GM19452 (cell line): ENCODE measurements around the gene MACF1.
"Not testable (repeated sequence)": the region's sequence is repeated elsewhere in the genome, so short reads cannot be mapped to it uniquely, and the experiment has no call there.

ENCODE experiments used
- ATAC-seq: cut with Tn5 transposase; IDR thresholded peaks from one replicate; pipeline ENCODE4 v1.9.1; 2021; ENCODE audit not compliant: unreplicated experiment

Gene MACF1

DNA sequence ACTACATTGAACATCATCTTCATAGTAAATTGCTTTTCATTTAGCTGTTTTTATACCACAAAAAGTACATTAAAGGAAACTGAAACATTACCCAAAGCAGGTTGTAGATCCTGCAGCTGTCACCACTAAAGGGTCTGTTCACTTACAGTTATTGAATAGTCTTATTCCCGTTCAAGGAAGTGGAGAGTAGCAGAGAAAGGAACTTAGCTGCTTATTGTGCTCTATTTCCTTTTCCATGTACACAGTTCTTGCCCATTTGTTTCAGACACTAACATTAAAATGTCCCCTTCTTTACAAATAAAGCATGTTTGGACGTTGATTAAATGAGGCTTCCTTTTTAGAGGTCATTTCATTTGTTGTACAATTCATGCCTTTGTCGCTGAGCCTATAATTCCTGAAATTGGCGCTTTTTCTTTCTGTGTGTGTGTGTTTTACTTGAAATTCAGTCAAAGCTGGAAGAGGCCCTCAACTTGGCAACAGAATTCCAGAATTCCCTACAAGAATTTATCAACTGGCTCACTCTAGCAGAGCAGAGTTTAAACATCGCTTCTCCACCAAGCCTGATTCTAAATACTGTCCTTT lies 242.6 kb downstream of the MACF1 start:
- ATAC-seq: no peak

DNA sequence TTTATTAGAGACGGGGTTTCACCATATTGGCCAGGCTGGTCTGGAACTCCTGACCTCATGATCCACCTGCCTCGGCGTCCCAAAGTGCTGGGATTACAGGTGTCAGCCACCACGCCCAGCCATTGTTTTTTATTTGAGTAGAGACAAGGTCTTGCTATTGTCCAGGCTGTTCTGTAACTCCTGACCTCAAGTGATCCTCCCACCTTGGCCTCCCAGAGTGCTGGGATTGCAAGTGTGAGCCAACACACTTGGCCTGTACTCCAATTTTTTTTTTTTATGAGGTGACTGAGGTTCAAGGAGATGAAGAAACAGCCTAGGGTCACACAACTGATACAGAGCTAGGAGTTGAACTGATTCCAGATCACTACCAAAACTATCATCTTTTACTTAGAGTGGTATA lies 245.5 kb downstream of the MACF1 start:
- not testable (repeated sequence) for ATAC-seq

DNA sequence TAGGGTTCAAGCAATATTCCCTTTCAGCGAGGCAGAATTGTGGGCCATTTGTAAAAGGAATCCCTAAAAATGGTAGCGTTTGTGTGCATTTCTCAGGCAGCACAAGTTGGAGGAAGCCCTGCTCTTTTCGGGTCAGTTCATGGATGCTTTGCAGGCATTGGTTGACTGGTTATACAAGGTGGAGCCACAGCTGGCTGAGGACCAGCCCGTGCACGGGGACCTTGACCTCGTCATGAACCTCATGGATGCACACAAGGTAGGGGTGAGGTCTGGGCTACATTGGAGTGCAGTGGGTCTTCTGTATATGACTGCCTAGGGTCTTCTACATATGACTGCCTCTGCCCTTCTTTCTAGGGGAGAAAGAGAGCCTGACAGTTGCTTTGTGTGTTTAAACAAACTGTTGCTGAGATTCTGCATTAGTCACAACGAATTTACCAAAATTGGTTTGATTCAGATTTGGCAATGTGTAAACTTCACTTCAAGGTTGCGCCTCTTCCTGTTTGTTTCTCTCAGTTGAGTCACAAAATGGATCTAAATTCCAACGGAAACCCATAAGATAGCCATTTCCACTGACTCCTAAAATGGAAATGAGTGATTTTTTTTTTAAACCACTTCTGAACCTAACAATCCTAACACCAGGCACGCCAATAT lies 246.6 kb downstream of the MACF1 start:
- no peak for ATAC-seq

DNA sequence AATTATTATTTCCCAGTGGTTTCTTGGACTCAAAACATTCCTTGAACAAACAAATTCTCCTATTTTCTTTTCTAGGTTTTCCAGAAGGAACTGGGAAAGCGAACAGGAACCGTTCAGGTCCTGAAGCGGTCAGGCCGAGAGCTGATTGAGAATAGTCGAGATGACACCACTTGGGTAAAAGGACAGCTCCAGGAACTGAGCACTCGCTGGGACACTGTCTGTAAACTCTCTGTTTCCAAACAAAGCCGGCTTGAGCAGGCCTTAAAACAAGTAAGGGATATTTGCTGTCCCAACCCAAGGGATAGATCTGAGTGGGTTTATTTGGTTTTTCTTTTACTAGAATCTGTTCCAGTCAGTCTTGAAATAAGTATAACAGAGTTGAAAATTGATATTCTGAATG lies 247.6 kb downstream of the MACF1 start:
- ATAC-seq: no peak

DNA sequence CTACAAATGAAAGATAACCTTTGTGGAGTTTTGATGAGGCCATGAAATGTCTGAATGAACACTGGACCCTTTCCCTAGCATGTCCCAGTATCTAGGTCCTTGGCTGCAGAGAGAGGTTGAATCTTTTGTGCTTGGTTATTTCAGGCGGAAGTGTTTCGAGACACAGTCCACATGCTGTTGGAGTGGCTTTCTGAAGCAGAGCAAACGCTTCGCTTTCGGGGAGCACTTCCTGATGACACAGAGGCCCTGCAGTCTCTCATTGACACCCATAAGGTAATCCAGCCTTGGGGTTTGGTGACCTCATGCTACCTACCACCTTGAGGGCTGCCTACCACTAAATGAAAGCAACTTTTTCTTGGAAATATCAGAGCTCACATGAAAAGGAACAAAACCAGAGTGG lies 248.0 kb downstream of the MACF1 start:
- ATAC-seq: no peak

DNA sequence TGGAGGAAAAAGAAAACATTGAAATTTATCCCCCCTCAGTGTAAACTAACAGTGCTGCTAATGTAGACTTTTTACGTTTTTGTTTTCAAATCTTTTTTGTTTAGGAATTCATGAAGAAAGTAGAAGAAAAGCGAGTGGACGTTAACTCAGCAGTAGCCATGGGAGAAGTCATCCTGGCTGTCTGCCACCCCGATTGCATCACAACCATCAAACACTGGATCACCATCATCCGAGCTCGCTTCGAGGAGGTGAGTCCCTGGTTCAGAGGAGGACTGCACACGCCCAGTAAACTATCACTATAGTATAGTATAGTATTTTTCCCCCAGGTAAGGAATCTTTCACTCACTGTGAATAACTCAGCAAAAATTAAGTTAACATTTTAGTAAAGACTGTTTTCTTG lies 249.1 kb downstream of the MACF1 start:
- ATAC-seq: no peak

DNA sequence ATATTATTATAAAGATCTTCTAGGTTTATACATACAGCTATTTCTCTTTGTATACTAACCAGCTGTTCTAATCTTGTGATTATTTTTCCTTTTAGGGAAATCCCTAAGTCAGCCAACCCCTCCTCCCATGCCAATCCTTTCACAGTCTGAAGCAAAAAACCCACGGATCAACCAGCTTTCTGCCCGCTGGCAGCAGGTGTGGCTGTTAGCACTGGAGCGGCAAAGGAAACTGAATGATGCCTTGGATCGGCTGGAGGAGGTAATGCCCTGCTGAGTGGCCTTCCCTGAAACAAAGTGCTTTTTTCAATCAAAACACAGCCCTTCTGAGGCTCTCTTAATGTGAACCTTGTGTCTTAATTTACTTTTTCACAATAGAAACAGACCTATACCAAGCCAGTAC lies 254.5 kb downstream of the MACF1 start:
- ATAC-seq: no peak

DNA sequence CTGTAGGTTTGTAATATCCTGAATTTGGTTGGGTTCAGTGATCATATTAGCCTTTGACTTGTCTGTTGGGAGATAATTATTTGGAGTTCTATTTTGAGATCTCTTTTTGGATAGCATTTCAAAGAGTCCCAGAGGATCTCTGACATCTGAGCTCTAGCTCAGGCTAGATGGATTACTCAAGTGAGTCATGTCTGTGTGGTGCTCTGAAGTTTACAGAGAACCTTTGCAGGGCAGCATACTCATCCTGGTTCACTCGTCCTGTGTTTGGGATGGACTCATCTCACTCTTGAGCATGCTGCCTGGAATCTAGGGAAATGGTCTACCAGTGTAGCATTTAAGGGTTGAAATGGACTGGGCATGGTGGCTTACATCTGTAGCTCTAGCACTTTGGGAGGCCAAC lies 257.6 kb downstream of the MACF1 start:
- no peak for ATAC-seq

DNA sequence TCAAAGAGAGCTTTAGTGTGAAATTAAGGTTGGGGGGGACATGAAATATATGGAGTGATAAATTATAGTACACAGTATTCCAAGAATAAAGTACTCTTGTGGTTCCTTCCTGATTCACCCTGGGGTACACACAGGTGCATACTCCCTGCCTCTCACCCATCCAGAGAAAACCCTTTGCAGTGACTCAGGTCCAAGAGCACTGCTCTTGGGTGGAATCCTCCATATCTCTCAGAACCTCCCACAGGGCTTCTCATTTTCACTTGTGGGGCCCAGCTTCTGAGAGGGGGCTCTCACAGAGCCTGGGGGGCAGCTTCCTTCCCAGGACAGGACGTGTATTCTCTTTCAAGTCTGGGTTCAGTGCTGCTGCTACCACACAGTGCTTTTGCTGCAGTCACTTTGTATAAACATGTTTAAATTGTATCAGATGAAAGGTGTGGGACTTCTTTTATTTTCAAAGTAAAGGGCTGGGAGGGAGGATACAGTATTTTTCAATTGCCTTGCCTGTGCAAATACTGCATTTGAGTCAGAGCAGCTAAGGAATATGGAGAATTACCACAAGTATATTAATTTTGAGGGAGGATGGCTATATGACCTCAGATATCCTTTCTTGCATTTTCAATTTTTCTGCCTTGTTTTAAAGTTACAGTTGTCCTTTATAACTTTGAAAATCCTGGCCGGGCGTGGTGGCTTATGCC lies 262.1 kb downstream of the MACF1 start:
- ATAC-seq: no peak

DNA sequence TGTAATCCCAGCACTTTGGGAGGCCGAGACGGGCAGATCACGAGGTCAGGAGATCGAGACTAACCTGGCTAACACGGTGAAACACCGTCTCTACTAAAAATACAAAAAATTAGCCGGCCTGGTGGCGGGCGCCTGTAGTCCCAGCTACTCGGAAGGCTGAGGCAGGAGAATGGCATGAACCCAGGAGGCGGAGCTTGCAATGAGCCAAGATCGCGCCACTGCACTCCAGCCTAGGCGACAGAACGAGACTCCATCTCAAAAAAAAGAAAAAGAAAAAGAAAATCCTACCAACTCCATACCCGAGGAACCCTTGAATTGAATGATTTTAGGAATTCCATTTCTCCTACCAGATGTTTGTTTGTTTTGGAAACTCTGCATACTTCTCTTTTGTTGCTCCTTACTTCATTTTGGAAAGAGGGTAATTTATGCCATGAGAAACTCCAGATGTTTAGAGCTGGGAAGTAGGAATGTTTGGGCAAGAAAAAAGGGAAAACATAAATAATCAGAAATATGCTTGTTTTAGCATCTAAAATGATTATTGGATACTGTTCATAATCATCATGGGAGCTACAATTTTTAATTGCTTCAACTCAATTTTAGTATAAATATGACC lies 262.7 kb downstream of the MACF1 start:
- ATAC-seq: not testable (repeated sequence)

DNA sequence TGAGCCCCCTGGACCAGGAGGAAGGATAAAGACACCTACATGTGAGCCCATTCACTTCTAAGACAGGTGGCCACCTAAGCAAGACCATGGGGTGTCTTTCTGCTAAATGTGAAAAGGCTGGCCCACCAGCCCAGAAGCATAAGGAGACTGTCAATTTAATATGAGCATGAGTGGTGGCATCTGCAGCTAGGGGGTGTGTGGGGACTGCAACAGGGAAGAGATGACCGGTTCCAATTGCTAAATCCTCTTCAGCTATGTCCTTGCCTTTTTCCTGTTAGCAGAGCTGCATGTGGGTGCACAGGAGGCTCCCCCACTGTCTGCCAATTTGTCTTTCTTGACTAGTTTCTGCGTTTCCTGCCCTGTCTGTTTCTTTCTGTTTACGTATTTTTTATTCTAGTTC lies 264.7 kb downstream of the MACF1 start:
- ATAC-seq: no peak

DNA sequence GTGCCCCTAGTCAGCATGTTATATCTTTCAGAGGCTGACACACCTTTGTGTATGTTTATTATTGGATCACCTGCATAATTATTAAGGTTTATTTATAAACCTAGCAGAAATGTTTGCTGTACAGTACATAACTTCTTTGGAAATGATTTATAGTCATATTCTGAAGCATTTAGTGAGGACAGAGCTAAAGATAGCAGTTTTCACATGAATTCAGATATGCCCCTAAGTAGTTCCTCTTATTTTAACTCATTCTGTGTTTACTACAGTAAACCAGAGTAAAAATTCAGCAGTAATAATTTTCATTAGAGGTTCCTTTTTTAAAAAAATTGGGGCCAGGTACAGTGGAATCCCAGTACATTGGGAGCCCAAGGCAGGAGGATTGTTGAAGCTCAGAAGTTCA lies 265.5 kb downstream of the MACF1 start:
- ATAC-seq: no peak

DNA sequence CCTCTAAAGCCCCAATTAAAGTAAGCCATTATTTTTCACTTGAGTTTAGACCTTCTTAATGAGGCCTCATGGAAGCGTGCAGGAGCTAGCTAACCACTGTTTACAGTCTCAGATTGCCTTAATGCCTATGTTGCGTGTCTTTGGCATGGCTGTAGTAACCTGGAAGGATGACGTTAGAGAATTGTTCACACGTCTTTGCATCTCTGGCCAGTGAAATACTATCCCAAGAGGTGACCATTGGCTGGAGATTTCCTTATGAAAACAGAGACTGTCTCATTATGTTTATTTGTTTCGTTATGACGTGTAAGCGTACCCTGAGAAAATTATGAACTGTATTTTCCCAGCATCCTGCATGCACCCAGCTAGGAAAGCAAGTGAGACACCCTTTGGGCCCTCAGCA lies 268.3 kb downstream of the MACF1 start:
- ATAC-seq: no peak

DNA sequence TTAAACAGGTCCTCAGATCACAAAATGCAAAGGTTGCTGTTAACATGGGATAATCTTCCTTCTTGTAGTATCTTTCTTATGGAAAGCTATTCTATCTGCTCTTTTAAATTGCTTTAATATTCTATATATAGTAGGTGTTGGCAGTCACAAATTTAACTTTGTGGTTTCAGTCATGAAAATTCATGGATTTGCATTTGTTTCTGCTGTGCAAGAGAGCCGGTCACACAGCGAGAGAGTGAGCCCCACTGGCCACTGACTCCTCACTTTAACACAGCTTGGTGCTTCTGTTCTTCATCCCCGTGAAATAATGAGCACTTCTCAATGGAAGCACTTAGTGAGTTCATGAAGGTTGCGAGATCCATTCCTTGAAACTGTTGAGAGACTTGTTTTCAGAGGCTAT lies 268.8 kb downstream of the MACF1 start:
- no peak for ATAC-seq

DNA sequence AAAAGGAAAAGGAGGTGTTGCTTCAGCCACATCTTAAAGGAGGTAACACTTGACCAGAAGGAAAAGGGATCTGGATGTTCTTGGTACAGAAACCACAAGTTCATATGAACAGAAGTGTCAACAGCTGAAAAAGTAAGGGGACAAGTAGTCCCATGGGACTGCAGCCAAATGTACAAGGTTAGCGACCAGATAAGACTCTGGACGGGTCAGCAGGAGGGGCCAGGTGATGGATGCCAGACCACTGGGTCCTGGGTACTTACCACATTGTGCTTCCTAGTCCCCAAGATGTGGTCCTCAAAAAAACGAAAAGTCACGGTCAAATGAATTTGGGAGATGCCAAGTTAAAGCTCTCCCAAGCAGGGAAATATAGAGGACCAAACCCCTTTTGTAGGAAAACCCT lies 270.3 kb downstream of the MACF1 start:
- no peak for ATAC-seq

DNA sequence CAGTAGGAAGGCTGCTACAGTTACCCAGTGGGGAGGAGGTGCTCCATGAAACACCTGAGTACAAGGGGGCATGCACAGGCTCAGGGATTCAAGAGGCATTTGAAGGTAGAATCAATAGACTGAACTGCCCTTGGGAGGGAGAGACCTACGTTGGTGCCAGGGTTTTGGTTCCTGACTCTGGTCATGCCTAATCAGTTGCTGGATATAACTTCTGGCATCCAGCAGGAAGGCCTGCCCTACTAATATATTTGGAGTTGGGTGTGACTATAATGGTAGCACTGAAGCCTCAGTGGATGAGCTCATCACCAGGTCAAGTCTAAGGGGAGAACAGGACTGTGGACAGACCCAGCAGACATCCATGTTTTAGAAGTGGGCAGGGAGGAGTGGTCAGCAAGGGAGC lies 271.1 kb downstream of the MACF1 start:
- not testable (repeated sequence) for ATAC-seq

DNA sequence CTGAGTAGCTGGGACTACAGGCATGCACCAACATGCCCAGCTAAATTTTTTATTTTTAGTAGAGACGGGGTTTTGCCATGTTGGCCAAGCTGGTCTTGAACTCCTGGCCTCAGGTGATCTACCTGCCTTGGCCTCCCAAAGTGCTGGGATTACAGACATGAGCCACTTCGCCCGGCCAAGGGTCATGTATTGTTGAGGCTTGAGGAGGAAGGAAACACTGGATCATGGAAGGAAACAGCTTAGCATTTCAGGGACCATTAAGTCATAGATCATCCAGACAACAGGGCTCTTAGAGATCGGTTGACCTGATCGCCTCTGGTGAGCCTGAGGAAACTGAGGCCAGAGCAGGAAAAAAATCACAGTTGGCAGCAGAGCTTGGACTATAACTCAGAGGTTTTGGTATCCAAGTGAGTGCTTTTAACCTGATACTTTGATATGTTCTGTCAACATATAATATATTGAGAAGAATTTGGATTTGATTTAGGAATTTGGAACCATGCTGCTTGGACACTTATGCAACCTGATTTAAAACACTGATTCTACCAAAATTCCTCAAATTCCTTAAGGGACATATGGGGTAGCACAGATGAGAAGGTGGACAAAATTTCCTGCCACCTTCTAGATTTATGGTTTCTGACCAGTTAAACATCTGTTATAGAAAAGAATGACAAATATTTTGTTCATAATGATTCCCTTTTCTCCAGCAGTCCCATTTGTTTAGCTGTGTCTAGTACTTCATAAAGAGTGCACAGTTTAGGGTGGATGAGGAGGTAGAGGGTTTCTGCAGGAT lies 273.8 kb downstream of the MACF1 start:
- no peak for ATAC-seq

DNA sequence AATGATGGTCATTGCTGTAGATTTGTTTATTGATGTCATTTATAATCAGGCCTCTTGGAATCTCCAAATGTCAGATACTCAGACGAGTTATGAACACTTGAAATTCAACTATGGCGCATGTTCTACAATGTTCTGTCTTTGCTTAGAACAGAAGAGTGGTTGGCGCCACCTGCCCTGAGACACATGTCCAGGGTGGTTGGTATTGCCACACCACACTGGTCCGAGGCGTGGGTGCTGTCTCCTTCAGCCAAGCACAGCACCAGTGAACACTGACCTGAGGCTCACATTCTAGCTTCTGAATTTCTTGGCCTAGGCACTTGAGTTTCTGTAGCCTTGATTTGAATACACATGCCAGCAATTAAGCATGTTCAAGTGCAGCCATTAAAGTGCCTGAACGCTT lies 276.8 kb downstream of the MACF1 start:
- ATAC-seq: no peak

DNA sequence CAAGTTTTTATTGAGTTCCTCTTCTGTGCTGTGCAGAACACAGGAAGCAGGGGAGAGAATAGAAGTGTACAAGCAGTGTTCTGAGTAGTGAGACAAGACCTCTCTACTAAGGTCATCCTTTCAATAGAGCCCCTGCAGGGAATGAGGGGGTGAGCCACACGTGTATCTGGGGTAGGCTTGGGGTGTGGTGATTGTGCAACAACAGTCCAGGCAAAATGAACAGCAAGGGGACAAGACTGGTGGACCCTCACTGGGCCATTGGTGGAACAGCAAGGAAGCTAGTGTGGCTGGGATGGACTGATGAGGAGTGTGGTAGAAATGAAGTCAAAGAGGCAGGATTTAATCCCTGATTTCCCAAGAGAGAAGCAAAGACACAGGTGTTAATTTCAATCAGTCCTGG lies 278.8 kb downstream of the MACF1 start:
- no peak for ATAC-seq

DNA sequence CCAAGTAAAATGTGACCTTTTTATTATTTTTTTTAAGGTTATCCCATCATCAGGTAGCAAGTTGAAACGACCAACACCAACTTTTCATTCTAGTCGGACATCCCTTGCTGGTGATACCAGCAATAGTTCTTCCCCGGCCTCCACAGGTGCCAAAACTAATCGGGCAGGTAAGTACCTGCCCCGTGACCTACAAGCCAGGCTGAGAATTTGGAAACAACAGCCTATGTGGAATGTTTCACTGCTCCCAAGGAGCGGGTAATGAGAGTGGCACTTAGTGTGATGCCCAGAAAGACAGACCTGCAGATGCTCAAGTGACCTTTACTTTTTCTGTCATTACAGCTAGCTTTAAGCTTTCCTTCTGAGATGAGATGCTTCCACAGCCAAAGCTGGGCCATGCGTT lies 280.1 kb downstream of the MACF1 start:
- no peak for ATAC-seq

DNA sequence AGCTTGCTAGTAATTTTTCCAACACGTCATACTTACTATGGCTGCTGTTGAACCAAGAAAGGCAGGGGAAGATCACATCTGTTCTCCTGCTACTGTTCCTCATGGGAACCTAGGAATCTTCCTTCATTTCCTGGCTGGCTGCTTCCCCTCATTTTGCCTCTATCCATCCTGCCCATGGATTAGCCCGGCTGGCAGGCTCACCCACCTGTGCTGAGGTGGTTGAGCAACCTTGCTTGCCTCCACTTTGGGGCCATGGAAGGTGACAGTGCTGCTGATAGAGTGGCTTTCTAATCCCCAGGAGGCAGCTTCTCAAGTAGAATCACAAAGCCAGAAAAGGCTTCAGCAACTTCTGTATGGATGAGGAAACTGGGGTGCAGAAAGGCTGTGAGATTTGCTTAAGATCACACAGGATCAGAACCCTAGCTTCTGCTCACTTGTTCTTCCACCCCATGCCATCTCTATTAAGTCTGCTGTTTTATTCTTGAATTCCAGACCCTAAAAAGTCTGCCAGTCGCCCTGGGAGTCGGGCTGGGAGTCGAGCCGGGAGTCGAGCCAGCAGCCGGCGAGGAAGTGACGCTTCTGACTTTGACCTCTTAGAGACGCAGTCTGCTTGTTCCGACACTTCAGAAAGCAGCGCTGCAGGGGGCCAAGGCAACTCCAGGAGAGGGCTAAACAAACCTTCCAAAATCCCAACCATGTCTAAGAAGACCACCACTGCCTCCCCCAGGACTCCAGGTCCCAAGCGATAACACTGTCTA lies 280.7 kb downstream of the MACF1 start:
- ATAC-seq: no peak
